ENCODE measurements around the gene ETV3L.
A peak's percentile ranks its signal among the peaks of the same experiment; 100 is the strongest.

Gene ETV3L

GRCh38 chr1:157042846-157043245, 56.8 kb downstream of the ETV3L start:
- peak overlapping the region; percentile 76; the same call in 1 of the 2 replicates for H3K4me2 ChIP-seq
- H3K4me3 ChIP-seq (IDR thresholded peaks at IDR 0.05; ENCODE audit: insufficient read depth, low read depth, low read length): no peak overlapping the region
- peaks cover 7% of the 10 kb centered on the region; the same call in 1 of the 2 replicates for H3K79me2 ChIP-seq (ENCODE audit: insufficient read depth, low read depth)

More at GRCh38 chr1:157042846-157043245, 56.8 kb downstream of the ETV3L start:
- Histone ChIP-seq H4K20me1 (ENCODE audit: insufficient read depth) (no peaks in the 10 kb centered on the region), H3K4me1 (ENCODE audit: low read depth, poor library complexity, severe bottlenecking) (peaks cover 48% of the 10 kb centered on the region), H3K36me3 (ENCODE audit: insufficient read depth) (no peaks in the 10 kb centered on the region), H3K27ac (no peak overlapping the region), H3K9ac (no peak overlapping the region), H2AFZ (ENCODE audit: low read depth) (no peak overlapping the region), H3K27me3 (ENCODE audit: insufficient read depth, low read depth) (no peaks in the 10 kb centered on the region)
- no peak for TF ChIP-seq CTCF (conservative IDR thresholded peaks at IDR 0.05; ENCODE audit: low read depth, low read length)

All from KMS-11 (cell line).